Left ventricle myocardium inferior (tissue), 1 donor: ENCODE measurements around the gene CDCA7. TPM values are rescaled to one million over a fixed set of nuclear protein-coding genes. Genes with fewer than 3 reads are reported as not detected.

Experiments
- DNase-seq: peaks from one replicate; pipeline ENCODE4 v3.0.0-alpha.2; 2020
- H3K27ac ChIP-seq: fragments of 200-600 bp; replicated peaks from 2 replicates; pipeline ENCODE4 v1.8.0; 2021
- H3K27me3 ChIP-seq: fragments of 200-600 bp; 2 replicates; pipeline ENCODE4 v1.8.0; 2021; ENCODE audit warnings: low read depth
- H3K36me3 ChIP-seq: fragments of 200-600 bp; 2 replicates; pipeline ENCODE4 v1.8.0; 2021
- H3K4me1 ChIP-seq: fragments of 200-600 bp; 2 replicates; pipeline ENCODE4 v1.8.0; 2021
- H3K4me3 ChIP-seq: fragments of 200-600 bp; 2 replicates; pipeline ENCODE4 v1.8.0; 2021; ENCODE audit warnings: mild to moderate bottlenecking, moderate library complexity
- H3K9me3 ChIP-seq: fragments of 200-600 bp; replicated peaks from 2 replicates; pipeline ENCODE4 v1.8.0; 2021
- CTCF ChIP-seq: fragments of 200-600 bp; IDR thresholded peaks from 2 replicates; pipeline ENCODE4 v1.8.0; 2021; ENCODE audit warnings: antibody characterized with exemption, mild to moderate bottlenecking, borderline replicate concordance
- intact Hi-C: fragments of 100-400 bp; cut with micrococcal nuclease; formaldehyde crosslinking; loops from one replicate; pipeline ENCODE4 v1.11.0; 2022
- total RNA-seq: library from RNA; stranded (reverse); fragmentation: NEBNext Ultra II Directional; extraction: Animal tissue kit (Norgen Biotek cat#: 25700); gene quantifications from one replicate; pipeline ENCODE4 v1.2.1, GENCODE V29; 2021
- donor health status: DM: no; HTN: yes; CAD: no; lungs with severe emphysema.

Gene CDCA7
- total RNA-seq, 1 donor from 2014 or later: 0.96 TPM

- H3K4me1 ChIP-seq: peaks cover 22% of the 10 kb centered on the region
- no peaks in the 10 kb centered on the region for H3K36me3 ChIP-seq
- DNase-seq: no peak
- peak overlapping the region; percentile 81 for H3K4me3 ChIP-seq
- H3K27ac ChIP-seq: peak overlapping the region; percentile 68
- no peaks in the 10 kb centered on the region for H3K9me3 ChIP-seq
- intact Hi-C loops: no loop called here
- no peak for TF ChIP-seq CTCF
- peaks cover 62% of the 10 kb centered on the region for H3K27me3 ChIP-seq
Observed at GRCh38 chr2:173354073-173354581, 545 bp upstream of the CDCA7 start.

- H3K4me3 ChIP-seq: peak overlapping the region; percentile 81
- no peak for TF ChIP-seq CTCF
- no peaks in the 10 kb centered on the region for H3K36me3 ChIP-seq
- intact Hi-C loops: no loop called here
- peaks cover 22% of the 10 kb centered on the region for H3K4me1 ChIP-seq
- DNase-seq: peak; percentile 32
- peaks cover 62% of the 10 kb centered on the region for H3K27me3 ChIP-seq
- peak overlapping the region; percentile 68 for H3K27ac ChIP-seq
- no peaks in the 10 kb centered on the region for H3K9me3 ChIP-seq
Observed at GRCh38 chr2:173355132-173355865, 627 bp downstream of the CDCA7 start.

- H3K27me3 ChIP-seq: peaks cover 58% of the 10 kb centered on the region
- H3K4me1 ChIP-seq: peaks cover 22% of the 10 kb centered on the region
- intact Hi-C loops: no loop called here
- DNase-seq: no peak
- TF ChIP-seq CTCF: no peak
- no peak overlapping the region for H3K27ac ChIP-seq
- H3K36me3 ChIP-seq: no peaks in the 10 kb centered on the region
- no peaks in the 10 kb centered on the region for H3K9me3 ChIP-seq
- peak overlapping the region; percentile 81 for H3K4me3 ChIP-seq
Observed at GRCh38 chr2:173355866-173356508, 1.3 kb downstream of the CDCA7 start.

- Histone ChIP-seq H3K4me3 (no peak overlapping the region), H3K36me3 (no peaks in the 10 kb centered on the region), H3K27me3 (peaks cover 45% of the 10 kb centered on the region), H3K27ac (no peak overlapping the region), H3K9me3 (no peaks in the 10 kb centered on the region), H3K4me1 (peaks cover 22% of the 10 kb centered on the region)
- intact Hi-C loops: no loop called here
- no peak for DNase-seq
- TF ChIP-seq CTCF: no peak
Observed at GRCh38 chr2:173357346-173357745, 2.7 kb downstream of the CDCA7 start.

- Histone ChIP-seq H3K27me3 (peaks cover 32% of the 10 kb centered on the region), H3K4me3 (no peak overlapping the region), H3K27ac (no peak overlapping the region), H3K36me3 (no peaks in the 10 kb centered on the region), H3K4me1 (peaks cover 22% of the 10 kb centered on the region), H3K9me3 (no peaks in the 10 kb centered on the region)
- no peak for TF ChIP-seq CTCF
- intact Hi-C loops: no loop called here
- no peak for DNase-seq
Observed at GRCh38 chr2:173358616-173359015, 3.9 kb downstream of the CDCA7 start.
